Measurements from ENCODE around the gene ANKRD22.

GRCh38 chr10:88854684-88855083, 3.0 kb upstream of the ANKRD22 start:
- no peak for TF ChIP-seq POLR2A (IDR thresholded peaks at IDR 0.05; ENCODE audit: low read depth, low read length)
- TF ChIP-seq CTCF (IDR thresholded peaks at IDR 0.05; ENCODE audit: extremely low read depth in 1 of 2, insufficient read depth in 1 of 2, low read depth in 1 of 2, low read length in 2 of 2), result no peak
- TF ChIP-seq POLR2AphosphoS5 (IDR thresholded peaks at IDR 0.05; ENCODE audit: insufficient read depth, low read depth, low read length), result no peak
- no peak for TF ChIP-seq MAX (IDR thresholded peaks at IDR 0.05; ENCODE audit: insufficient read depth, insufficient read length)
- TF ChIP-seq EZH2 (IDR thresholded peaks at IDR 0.05; ENCODE audit: borderline replicate concordance, low read depth, low read length, severe bottlenecking), result no peak
- TF ChIP-seq JUN (IDR thresholded peaks at IDR 0.05; ENCODE audit: borderline replicate concordance, insufficient read depth, insufficient read length, low read depth), result no peak
- TF ChIP-seq MYC (IDR thresholded peaks at IDR 0.05; ENCODE audit: low read depth, low read length), result no peak
- TF ChIP-seq FOS (IDR thresholded peaks at IDR 0.05; ENCODE audit: borderline replicate concordance, insufficient read depth, low read length), result no peak
